T-helper 1 cell treated with Interleukin-12 subunit alpha and Interleukin-12 subunit beta and Interleukin-4 antibody, amounts not matched to agents 30 μg/mL and 1 μg/mL, for 36 hours (primary cell): Measurements from ENCODE around the gene ZNF280B.
"Not testable (repeated sequence)": the region's sequence is repeated elsewhere in the genome, so short reads cannot be mapped to it uniquely, and the experiment has no call there.

Experiments
- H3K27ac Mint-ChIP-seq: one replicate; pipeline ENCODE4 v1.8.0; 2021; ENCODE audit warnings: mild to moderate bottlenecking, mixed read lengths
- H3K27me3 Mint-ChIP-seq: one replicate; pipeline ENCODE4 v1.8.0; 2021; ENCODE audit warnings: low read depth, mixed read lengths
- H3K36me3 Mint-ChIP-seq: one replicate; pipeline ENCODE4 v1.8.0; 2021; ENCODE audit warnings: low read depth, mixed read lengths
- H3K4me1 Mint-ChIP-seq: one replicate; pipeline ENCODE4 v1.8.0; 2021; ENCODE audit warnings: low read depth, mixed read lengths
- H3K4me3 Mint-ChIP-seq: one replicate; pipeline ENCODE4 v1.8.0; 2021; ENCODE audit warnings: mild to moderate bottlenecking, moderate library complexity, mixed read lengths
- H3K9me3 Mint-ChIP-seq: one replicate; pipeline ENCODE4 v1.8.0; 2021; ENCODE audit warnings: mixed read lengths

The ZNF280B gene

DNA sequence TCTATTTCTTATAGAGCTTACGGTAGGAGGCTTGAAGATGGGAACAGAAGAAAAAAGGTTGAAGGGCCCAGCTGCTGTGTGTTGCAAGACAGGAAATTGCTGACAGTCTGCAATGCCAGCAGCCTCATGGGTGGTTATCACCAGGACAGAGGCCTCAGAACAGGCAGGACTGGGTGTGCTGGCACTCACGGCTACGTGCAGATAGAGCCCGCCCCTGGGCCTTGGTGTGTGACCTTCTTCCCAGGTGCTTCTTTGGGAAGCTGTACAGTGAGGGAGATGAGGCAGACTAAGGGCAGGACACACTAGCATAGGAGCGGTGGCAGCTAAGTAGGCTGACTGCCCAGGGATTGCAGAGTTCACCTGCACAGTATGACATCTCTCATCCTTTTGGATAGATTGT is 37.9 kb upstream of the ZNF280B start:
- no peaks in the 10 kb centered on the region for H3K4me1 Mint-ChIP-seq
- no peak overlapping the region for H3K4me3 Mint-ChIP-seq
- peaks cover 7% of the 10 kb centered on the region for H3K27me3 Mint-ChIP-seq
- H3K9me3 Mint-ChIP-seq = no peaks in the 10 kb centered on the region
- H3K36me3 Mint-ChIP-seq = no peaks in the 10 kb centered on the region
- no peak overlapping the region for H3K27ac Mint-ChIP-seq

DNA sequence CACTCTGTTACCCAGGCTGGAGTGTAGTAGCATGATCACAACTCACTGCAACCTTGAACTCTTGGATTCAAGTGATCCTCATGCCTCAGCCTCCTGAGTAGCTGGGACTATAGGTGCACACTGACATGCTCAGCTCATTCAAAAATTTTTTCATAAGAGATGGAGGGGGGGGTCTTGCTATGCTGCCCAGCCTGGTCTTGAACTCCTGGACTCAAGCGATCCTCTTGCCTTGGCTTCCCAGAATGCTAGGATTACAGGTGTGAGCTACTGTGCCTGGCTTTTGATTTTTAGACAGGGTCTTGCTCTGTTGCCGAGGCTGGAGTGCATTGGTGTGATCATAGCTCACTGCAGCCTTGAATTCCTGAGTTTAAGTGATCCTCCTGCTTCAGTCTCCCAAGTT is 36.5 kb upstream of the ZNF280B start:
- H3K4me1 Mint-ChIP-seq = no peaks in the 10 kb centered on the region
- no peak overlapping the region for H3K4me3 Mint-ChIP-seq
- H3K27me3 Mint-ChIP-seq = peaks cover 5% of the 10 kb centered on the region
- H3K36me3 Mint-ChIP-seq = no peaks in the 10 kb centered on the region
- no peaks in the 10 kb centered on the region for H3K9me3 Mint-ChIP-seq
- H3K27ac Mint-ChIP-seq = no peak overlapping the region

DNA sequence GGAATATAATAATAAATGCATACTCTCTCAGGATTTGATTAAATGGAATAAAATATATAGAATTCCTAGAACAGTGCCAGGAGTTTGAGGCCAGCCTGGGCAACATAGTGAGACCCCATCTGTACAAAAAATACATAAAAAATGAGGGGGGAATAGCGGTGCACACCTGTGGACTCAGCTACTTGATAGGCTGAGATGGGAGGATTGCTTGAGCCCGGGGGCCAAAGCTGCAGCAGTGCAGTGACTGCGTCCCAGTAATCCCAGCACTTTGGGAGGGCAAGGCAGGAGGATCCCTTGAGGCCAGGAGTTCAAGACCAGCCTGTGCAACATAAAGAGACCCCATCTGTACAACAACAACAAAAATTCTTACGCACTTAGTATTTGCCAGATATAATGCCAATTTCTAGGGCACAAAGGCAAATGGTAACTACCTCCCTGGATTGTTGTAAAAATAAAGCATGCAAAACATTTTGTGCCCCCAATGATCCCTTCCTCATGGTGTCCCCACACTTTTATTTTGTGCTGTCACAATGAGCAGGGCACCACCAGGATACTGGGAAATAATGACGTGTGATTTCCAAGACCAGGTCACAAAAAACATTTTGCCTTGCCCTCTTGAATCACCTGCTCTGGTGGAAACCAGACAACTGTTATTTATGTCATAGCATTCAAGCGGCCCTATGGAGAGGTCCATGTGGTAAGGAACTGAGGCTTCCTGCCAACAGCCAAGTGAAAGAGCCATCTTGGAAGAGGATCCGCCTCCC is 29.9 kb upstream of the ZNF280B start:
- H3K9me3 Mint-ChIP-seq = no peaks in the 10 kb centered on the region
- H3K4me3 Mint-ChIP-seq = no peak overlapping the region
- no peaks in the 10 kb centered on the region for H3K36me3 Mint-ChIP-seq
- no peaks in the 10 kb centered on the region for H3K27me3 Mint-ChIP-seq
- no peaks in the 10 kb centered on the region for H3K4me1 Mint-ChIP-seq
- H3K27ac Mint-ChIP-seq = no peak overlapping the region

DNA sequence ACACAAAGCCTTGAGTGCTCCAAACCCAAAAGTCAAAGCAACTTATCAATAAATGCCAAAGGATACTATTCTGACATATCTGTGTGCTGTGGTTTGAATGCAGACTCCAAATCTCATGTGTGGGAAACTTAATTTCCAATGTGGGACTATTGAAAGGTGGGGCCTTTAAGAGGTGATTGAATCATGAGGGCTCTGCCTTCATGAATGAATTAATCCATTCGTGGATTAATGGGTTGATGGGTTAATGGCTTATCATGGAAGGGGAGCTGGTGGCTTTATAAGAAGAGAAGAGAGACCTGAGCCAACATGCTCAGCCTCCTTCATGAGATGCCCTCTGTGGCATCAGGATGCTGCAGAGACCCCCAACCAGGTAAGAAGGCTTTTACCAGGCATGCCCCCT is 28.4 kb upstream of the ZNF280B start:
- no peaks in the 10 kb centered on the region for H3K27me3 Mint-ChIP-seq
- H3K36me3 Mint-ChIP-seq = no peaks in the 10 kb centered on the region
- no peak overlapping the region for H3K4me3 Mint-ChIP-seq
- H3K9me3 Mint-ChIP-seq = no peaks in the 10 kb centered on the region
- H3K4me1 Mint-ChIP-seq = no peaks in the 10 kb centered on the region
- H3K27ac Mint-ChIP-seq = no peak overlapping the region

DNA sequence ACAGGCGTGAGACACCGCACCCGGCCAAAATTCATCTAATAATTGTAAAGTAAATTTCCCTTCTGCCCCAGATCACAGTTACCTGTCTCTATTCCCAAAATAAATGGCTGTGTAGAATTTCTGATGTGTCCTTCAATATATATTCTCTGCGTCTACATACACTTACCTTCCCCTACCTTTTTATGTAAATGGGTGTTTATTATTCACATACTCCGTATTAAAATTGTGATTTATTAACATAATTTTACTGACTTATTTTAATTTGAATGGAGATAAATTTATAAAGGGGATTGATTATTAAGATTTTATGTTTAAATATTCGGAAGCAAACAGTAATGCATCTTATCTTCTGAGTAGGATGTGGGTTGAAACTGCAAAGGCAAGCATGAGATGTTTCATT is 28.0 kb upstream of the ZNF280B start:
- Mint-ChIP-seq H3K36me3 (no peaks in the 10 kb centered on the region), H3K4me1 (no peaks in the 10 kb centered on the region), H3K27ac (no peak overlapping the region), H3K4me3 (no peak overlapping the region), H3K9me3 (no peaks in the 10 kb centered on the region), H3K27me3 (no peaks in the 10 kb centered on the region)

DNA sequence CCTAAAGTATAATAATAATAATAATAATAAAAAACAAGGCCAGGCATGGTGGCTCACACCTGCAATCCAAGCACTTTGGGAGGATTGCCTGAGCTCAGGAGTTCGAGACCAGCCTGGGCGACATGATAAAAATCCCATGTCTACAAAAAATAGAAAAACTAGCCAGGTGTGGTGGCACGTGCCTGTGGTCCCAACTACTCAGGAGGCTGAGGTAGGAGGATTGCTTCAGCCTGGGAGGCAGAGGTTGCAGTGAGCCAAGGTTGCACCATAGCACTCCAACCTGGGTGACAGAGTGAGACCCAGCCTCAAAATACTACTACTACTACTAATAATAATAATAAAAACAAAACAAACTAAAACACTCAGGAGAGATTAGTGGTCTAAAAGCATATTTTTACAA is 27.1 kb upstream of the ZNF280B start:
- Mint-ChIP-seq H3K36me3 (no peaks in the 10 kb centered on the region), H3K9me3 (no peaks in the 10 kb centered on the region), H3K4me3 (no peak overlapping the region), H3K27me3 (no peaks in the 10 kb centered on the region), H3K27ac (no peak overlapping the region), H3K4me1 (no peaks in the 10 kb centered on the region)

DNA sequence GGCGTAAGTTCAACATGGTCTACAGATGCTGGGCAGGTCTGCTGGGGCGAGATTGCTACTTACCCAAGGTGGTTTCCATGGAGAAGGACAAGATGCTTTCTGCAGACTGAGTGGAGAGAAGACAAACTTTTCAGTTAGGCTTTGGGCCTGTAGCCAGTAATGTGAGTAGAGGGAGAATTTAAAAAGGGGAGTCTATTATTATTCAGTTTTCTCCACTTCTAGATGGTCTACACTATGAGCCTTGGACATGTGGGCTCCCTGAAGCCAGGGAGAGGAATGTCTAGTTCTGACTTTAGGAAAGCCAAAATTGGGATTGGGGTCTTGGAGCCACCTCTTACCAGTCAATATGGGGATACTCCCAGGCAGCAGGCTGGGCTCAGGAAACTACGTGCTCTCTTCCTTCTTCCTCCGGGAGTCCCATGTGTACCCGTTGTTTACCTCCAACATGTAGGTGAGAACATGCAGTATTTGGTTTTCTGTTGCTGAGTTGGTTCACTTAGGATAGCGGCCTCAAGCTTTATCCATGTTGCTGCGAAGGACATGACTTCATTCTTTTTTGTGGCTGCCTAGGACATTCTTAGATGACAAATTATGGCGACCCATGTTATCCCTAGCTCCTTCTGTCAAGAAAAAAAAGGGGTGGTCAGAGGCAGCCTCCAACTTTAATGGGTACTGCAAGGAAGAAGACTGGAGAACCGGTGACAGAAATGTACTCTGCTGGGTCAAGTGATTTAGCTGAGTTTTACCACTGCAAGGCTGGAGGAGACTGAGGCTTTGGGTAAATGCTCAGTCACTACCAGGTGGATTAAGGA is 26.3 kb upstream of the ZNF280B start:
- H3K4me3 Mint-ChIP-seq = no peak overlapping the region
- no peaks in the 10 kb centered on the region for H3K9me3 Mint-ChIP-seq
- no peaks in the 10 kb centered on the region for H3K36me3 Mint-ChIP-seq
- no peak overlapping the region for H3K27ac Mint-ChIP-seq
- H3K27me3 Mint-ChIP-seq = no peaks in the 10 kb centered on the region
- no peaks in the 10 kb centered on the region for H3K4me1 Mint-ChIP-seq

DNA sequence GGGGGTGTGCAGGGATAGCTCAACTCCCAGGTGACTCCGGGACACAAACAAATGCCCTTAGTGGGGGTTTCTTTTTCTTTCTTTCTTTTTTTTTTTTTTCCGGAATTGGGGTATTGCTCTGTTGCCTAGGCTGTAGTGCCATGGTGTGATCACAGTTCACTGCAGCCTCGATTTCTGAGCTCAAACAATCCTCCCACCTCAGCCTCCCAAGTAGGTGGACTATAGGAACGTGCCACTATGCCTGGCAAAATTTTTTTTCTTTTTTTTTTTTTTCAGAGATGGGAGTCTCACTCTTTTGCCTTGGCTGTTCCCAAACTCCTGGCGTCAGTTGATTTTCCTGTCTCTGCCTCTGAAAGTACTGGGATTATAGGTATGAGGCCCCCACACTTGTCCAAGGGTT is 25.3 kb upstream of the ZNF280B start:
- H3K27ac Mint-ChIP-seq = no peak overlapping the region
- no peaks in the 10 kb centered on the region for H3K9me3 Mint-ChIP-seq
- no peaks in the 10 kb centered on the region for H3K4me1 Mint-ChIP-seq
- no peaks in the 10 kb centered on the region for H3K36me3 Mint-ChIP-seq
- no peak overlapping the region for H3K4me3 Mint-ChIP-seq
- H3K27me3 Mint-ChIP-seq = peaks cover 4% of the 10 kb centered on the region

DNA sequence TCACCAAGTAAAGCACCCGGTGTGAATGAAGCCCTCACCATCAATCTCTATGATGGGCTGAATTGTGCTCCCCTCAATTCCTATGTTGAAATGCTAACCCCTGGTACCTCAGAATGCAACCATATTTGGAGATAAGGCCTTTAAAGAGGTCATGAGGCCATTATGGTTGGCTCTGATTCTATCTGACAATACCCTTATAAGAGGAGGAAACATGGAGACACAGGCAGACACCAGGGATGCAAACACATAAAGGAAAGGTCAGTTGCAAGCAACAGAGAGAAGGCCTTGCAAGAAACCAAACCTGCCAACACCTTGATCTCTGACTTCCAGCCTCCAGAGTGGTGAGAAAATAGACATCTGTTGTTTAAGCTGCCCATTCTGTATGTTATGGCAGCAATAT is 24.9 kb upstream of the ZNF280B start:
- Mint-ChIP-seq H3K27ac (no peak overlapping the region), H3K9me3 (no peaks in the 10 kb centered on the region), H3K4me3 (no peak overlapping the region), H3K4me1 (no peaks in the 10 kb centered on the region), H3K27me3 (peaks cover 4% of the 10 kb centered on the region), H3K36me3 (no peaks in the 10 kb centered on the region)

DNA sequence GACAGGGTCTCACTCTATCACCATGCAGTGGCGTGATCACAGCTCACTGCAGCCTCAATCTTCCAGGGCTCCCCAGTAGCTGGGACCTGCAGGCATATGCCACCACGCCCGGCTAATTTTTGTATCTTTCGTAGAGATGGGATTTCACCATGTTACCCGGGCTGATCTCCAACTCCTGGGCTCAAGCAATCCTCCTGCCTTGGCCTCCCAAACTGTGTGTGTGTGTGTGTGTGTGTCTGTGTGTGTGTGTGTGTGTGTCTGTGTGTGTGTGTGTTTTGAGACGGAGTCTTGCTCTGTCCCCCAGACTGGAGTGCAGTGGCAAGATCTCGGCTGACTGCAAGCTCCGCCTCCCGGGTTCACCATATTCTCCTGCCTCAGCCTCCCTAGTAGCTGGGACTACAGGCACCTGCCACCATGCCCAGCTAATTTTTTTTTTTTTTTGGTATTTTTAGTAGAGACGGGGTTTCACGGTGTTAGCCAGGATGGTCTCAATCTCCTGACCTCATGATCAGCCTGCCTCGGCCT is 24.1 kb upstream of the ZNF280B start:
- H3K27me3 Mint-ChIP-seq, H3K9me3 Mint-ChIP-seq, H3K27ac Mint-ChIP-seq, H3K36me3 Mint-ChIP-seq, H3K4me1 Mint-ChIP-seq, H3K4me3 Mint-ChIP-seq: not testable (repeated sequence)

DNA sequence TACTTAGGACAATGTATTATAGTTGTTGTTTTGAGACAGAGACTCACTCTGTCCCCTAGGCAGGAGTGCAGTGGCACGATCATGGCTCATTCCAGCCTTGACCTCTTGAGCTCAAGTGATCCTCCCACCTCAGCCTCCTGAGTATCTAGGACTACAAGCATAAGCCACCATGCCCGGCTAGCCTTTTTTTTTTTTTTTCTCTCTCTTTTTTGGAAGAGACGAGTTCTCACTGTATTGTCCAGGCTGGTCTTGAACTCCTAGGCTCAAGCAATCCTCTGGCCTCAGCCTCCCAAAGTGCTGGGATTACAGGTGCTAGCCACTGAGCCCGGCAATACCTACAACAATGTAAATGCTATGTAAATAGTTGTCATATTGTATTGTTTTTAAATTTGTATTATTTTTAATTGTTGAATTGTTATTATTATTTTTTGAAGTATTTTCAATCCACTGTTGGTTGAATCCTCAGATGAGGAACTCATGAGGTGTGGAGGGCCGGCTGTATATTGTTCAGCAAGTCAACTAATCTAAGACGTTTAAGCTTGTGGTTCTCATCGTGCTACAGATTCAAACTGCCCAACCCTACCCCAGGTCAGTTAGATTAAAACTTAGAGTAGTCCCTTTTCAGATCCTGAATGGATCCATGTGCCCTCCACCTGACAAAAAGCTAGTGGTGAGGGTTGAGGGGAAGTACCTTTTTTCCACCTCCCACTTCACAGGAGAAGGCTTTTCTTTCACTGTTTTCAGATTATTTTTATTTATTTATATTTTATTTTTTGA is 23.4 kb upstream of the ZNF280B start:
- Mint-ChIP-seq H3K36me3 (no peaks in the 10 kb centered on the region), H3K4me1 (no peaks in the 10 kb centered on the region), H3K27ac (no peak overlapping the region)

DNA sequence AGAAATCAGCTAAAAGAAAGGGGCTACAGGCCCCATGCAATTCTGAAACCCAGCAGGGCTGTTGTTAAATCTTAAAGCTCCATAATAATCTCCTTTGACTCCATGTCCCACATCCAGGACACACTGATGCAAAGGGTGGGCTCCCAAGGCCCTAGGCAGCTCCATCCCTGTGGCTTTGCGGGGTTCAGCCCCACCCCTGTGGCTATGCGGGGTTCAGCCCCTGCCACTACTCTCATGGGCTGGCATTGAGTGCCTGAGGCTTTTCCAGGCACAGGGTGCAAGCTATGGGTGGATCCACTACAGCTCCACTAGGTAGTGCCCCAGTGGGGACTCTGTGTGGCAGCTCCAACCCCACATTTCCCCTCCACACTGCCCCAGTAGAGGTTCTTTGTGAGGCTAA is 20.2 kb upstream of the ZNF280B start:
- Mint-ChIP-seq H3K4me1 (no peaks in the 10 kb centered on the region), H3K9me3 (no peaks in the 10 kb centered on the region), H3K4me3 (no peak overlapping the region), H3K27me3 (peaks cover 8% of the 10 kb centered on the region), H3K27ac (no peak overlapping the region), H3K36me3 (no peaks in the 10 kb centered on the region)

More for the DNA sequence above, 23.4 kb upstream of the ZNF280B start:
- Mint-ChIP-seq H3K27me3 (peaks cover 8% of the 10 kb centered on the region), H3K4me3 (no peak overlapping the region), H3K9me3 (no peaks in the 10 kb centered on the region)

DNA sequence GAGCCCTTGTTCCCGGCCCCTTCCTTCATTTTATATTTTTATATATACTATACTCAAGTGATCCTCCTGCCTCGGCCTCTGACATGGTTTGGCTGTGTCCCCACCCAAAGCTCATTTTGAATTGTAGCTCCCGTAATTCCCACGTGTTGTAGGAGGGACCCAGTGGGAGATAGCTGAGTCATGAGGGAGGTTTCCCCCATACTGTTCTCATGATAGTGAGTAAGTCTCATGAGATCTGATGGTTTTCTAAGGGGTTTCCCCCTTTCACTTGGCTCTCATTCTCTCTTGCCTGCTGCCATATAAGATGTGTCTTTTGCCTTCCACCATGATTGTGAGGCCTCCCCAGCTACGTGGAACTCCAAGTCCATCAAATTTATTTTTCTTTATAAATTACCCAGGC is 18.8 kb upstream of the ZNF280B start:
- Mint-ChIP-seq H3K4me1 (no peaks in the 10 kb centered on the region), H3K9me3 (no peaks in the 10 kb centered on the region), H3K36me3 (no peaks in the 10 kb centered on the region), H3K27ac (no peak overlapping the region), H3K27me3 (peaks cover 13% of the 10 kb centered on the region), H3K4me3 (no peak overlapping the region)

DNA sequence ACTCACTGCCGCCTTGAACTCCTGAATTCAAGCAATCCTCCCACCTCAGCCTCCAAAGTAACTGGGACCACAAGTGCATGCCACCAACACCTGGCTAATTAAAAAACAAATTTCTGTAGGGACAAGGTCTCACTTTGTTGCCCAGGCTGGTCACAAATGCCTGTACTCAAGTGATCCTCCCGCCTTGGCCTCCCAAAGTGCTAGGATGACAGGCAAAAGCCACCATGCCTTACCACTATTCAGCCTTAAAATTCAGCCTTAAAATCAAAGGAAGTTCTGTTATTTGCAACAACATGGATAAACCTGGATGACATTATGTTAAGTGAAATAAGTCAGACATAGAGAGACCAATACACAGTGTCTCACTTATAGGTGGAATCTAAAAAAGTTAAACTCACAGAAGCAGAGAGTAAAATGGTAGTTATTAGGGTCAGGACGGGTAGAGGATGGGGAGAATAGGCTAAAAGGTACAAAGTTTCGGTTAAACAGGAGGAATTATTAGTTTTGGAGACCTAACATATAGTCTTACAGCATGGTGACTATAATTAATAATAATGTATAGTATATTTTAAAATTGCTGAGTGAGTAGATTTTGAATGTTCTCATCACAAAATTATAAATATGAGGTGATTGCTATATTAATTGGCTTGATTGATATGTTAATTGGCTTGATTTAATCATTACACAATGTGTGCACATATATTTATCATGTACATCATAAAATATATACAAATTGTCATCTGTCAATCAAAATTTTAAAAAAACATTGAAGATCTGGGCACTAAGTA is 17.8 kb upstream of the ZNF280B start:
- H3K9me3 Mint-ChIP-seq = no peaks in the 10 kb centered on the region
- no peaks in the 10 kb centered on the region for H3K4me1 Mint-ChIP-seq
- H3K4me3 Mint-ChIP-seq = no peak overlapping the region
- H3K36me3 Mint-ChIP-seq = no peaks in the 10 kb centered on the region
- H3K27ac Mint-ChIP-seq = no peak overlapping the region
- peaks cover 13% of the 10 kb centered on the region for H3K27me3 Mint-ChIP-seq
